HUES6 (cell line): ENCODE measurements around the gene SRPK1.

Source experiments
- H3K27ac ChIP-seq: 2 replicates; pipeline ENCODE4 v1.7.0; 2013; ENCODE audit warnings: low read depth, mild to moderate bottlenecking, low read length, inconsistent platforms
- H3K27me3 ChIP-seq: 2 replicates; pipeline ENCODE4 v1.6.1; 2013; ENCODE audit warnings: low read length; ENCODE audit not compliant: control insufficient read depth, insufficient read depth
- H3K36me3 ChIP-seq: 2 replicates; pipeline ENCODE4 v1.6.1; 2013; ENCODE audit warnings: low read length; ENCODE audit not compliant: control insufficient read depth, insufficient read depth
- H3K4me1 ChIP-seq: 2 replicates; pipeline ENCODE4 v1.6.1; 2013; ENCODE audit warnings: low read length; ENCODE audit not compliant: control insufficient read depth, insufficient read depth
- H3K4me3 ChIP-seq: 2 replicates; pipeline ENCODE4 v1.5.1; 2013; ENCODE audit warnings: low read depth, low read length
- H3K9ac ChIP-seq: one replicate; pipeline ENCODE4 v1.6.1; 2013; ENCODE audit warnings: mild to moderate bottlenecking, low read length
- H3K9me3 ChIP-seq: 2 replicates; pipeline ENCODE4 v1.6.1; 2013; ENCODE audit warnings: low read depth, low read length; ENCODE audit not compliant: control insufficient read depth, insufficient read depth

Gene SRPK1

DNA sequence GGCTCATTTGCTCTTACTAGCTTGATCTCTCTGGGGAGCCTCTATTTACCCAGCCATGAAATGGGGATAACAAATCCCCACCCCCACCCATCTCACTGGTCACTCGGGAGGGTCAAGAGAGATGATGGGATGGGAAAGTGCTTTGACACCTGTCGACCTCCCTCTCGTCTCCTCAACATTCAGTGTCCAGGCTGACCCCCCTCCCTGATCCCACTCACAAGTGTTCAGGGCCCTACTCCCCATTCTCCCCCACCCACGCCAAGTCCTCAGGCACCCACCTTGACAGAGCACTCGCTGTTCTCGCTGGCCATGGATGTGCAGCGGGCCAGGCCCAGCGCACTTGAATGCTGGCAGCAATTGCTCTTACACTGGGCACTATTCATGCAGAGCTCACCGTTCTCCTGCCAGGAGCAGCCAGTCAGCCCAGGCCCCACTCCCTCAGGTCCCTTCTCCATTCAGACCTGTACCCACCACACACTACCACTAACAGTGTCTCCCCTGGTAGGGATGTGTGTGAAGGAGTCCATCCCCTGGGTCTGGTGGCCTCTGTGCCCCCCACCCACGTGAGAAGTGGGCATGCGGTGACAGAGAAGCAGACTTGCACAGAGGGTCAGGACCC lies 125.3 kb downstream of the SRPK1 start:
- no peaks in the 10 kb centered on the region for H3K27me3 ChIP-seq

DNA sequence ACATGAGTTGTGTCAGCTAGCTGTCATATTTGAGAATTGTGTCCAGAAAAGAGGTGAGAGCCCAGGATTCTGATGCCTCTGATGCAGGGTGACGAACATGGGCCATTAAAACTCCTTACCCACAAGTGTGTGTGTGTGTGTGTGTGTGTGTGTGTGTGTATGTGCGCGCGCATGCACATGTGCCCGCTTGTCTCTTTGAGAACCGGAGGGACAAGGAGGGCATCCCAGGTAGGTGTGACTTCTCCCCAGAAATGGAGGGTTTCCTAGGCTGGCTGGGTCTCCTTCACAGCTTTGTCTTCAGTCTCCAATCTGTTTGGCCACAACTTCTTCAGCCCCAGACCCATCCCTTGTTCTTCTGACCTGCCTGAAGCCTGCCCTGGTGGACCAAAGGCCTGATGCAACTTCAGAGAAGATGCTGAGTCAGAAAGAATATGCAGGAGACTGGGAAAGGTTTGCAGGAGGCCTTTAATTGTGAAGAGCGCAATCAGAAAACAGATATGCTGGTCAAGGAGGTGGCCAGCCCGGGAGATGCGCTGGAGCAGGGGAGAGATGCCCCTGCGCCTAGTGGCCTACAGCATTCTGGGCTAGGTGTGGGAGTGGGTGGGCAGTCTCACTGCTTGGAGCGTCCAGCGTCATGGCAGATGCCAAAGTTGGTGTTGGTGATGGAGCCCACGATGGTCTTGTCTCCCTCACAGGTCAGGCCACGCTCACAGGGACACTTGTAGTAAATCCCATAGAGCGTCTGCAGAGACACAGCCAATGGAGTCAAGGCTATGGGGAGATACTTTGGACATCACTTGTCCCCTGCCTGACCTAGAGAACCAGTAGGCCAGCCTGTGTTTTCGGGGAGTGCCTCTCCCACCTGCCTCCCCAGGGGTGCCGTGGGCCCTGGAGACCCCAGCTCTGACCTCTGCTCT lies 126.1 kb downstream of the SRPK1 start:
- Histone ChIP-seq H3K36me3 (no peaks in the 10 kb centered on the region), H3K4me3 (no peak overlapping the region), H3K27ac (no peak overlapping the region), H3K9me3 (no peaks in the 10 kb centered on the region), H3K27me3 (no peaks in the 10 kb centered on the region), H3K4me1 (peaks cover 17% of the 10 kb centered on the region), H3K9ac (no peak overlapping the region)

More for the DNA sequence above, 125.3 kb downstream of the SRPK1 start:
- Histone ChIP-seq H3K36me3 (no peaks in the 10 kb centered on the region), H3K9me3 (no peaks in the 10 kb centered on the region), H3K27ac (no peak overlapping the region), H3K9ac (no peak overlapping the region), H3K4me3 (no peak overlapping the region), H3K4me1 (peaks cover 17% of the 10 kb centered on the region)

DNA sequence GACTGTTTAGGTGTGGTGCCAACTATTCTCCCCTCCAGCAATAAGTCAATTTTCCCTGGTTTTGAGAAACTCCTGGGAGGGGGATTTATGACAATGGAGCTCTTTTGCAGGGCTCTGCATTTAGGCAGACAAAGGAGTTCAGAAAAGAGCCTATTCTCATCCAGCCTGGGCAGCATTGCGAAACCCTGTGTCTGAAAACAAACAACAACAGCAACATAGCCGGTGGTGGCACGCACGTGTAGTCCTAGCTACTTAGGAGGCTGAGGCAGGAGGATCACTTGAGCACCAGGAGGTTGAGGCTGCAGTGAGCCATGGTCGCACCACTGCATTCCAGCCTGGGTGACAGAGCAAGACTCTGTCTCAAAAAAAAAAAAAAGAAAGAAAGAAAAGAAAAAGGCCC lies 130.2 kb downstream of the SRPK1 start:
- no peaks in the 10 kb centered on the region for H3K9me3 ChIP-seq
- H3K27ac ChIP-seq: no peak overlapping the region
- no peak overlapping the region for H3K4me3 ChIP-seq
- H3K9ac ChIP-seq: no peak overlapping the region
- peaks cover 10% of the 10 kb centered on the region for H3K4me1 ChIP-seq
- peaks cover 24% of the 10 kb centered on the region for H3K27me3 ChIP-seq
- H3K36me3 ChIP-seq: no peaks in the 10 kb centered on the region

DNA sequence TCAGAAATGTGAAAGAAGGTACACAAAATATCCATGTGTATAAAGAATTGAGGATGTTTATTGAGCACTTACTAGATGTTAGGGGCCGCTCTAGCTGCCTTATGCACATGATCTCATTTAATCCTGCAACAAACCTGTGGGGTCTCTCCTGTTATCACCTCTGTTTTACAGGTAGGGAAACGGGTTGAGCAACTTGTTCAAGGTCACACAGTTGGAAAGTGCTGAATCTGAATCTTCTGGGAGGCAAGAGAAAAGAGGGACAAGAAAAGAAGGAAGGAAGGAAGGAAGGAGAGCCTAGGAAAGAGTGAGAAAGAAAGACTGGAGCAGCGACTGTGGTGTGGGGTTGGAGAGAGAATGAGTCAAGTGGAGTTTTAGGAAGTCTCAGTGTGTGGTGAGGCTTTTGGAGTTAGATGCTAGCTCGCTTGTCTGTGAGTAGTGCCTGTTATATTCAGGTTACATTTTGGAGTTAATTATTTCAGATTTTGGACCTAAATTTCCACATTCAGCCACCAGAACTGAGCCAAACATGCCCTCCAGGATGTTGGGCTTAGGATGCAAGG lies 132.4 kb downstream of the SRPK1 start:
- Histone ChIP-seq H3K4me3 (no peak overlapping the region), H3K27me3 (peaks cover 24% of the 10 kb centered on the region), H3K27ac (no peak overlapping the region), H3K9ac (no peak overlapping the region), H3K4me1 (peaks cover 10% of the 10 kb centered on the region), H3K36me3 (no peaks in the 10 kb centered on the region), H3K9me3 (no peaks in the 10 kb centered on the region)

DNA sequence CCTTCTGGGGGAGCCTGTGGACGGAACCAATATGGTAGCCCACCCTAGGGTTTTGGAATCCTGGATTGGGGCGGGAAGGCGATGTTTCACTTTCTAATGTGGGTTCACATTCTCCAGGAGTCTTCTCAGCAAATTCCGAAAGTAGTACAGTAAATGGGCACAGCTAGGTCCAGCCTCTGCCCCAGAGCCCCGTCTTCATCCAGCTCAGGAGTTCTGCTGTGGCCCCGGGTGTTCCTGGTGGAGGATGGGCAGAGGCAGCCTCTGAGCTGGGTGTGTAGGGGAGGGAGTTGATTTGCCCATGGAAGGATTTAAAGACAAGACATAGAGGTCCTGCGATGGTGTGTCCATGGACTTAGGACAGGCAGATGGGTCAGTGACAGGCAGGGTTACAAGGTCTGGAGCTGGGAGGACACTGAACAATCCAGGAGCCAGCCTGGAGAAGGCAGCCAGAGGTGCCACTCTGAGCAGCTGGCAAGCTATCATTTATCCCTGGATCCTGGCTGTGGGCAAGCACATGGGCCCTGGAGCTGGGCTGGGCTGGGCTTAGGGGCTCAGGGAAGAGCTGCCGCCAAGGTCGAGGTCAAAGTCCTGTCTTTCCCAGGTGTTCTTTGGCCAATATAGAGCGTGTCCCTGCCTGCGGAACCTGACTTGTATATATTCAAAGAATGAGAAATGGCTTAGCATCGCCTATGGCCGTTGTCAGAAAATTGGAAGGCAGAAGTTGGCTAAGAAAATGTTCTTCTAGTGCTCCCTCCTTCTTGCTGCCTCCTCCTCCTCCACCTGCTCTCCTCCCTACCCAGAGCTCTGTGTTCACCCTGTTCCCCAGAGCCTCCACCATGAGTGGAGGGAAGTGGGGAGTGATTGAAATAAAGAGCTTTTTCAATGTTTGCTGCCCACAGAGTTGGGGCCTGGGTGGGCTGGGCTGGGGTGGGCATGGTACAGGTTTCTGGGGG lies 133.4 kb downstream of the SRPK1 start:
- peaks cover 24% of the 10 kb centered on the region for H3K27me3 ChIP-seq
- no peaks in the 10 kb centered on the region for H3K9me3 ChIP-seq
- no peak overlapping the region for H3K27ac ChIP-seq
- H3K4me1 ChIP-seq: peaks cover 10% of the 10 kb centered on the region
- peak overlapping the region; percentile 27; the same call in 1 of the 2 replicates for H3K4me3 ChIP-seq
- H3K36me3 ChIP-seq: no peaks in the 10 kb centered on the region
- no peak overlapping the region for H3K9ac ChIP-seq

DNA sequence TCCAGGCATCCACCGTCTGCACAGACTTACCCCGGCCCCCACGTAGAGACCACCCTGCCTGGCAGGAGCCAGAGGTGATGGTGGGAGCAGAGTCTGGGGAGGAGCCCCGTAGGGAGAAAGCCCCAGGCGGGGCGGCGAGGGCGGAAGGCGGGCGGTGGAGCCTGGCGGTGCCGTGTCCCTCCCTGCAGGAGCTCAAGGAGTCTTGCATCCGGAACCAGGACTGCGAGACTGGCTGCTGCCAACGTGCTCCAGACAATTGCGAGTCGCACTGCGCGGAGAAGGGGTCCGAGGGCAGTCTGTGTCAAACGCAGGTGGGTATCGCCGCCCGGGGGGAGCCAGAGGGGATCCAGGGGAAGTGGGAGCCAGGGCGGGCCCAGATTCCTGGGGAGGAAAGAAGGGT lies 134.1 kb downstream of the SRPK1 start:
- Histone ChIP-seq H3K27me3 (peaks cover 24% of the 10 kb centered on the region), H3K27ac (no peak overlapping the region), H3K9ac (no peak overlapping the region), H3K4me3 (peak overlapping the region; percentile 27; the same call in 1 of the 2 replicates), H3K9me3 (no peaks in the 10 kb centered on the region), H3K4me1 (peaks cover 10% of the 10 kb centered on the region), H3K36me3 (no peaks in the 10 kb centered on the region)

DNA sequence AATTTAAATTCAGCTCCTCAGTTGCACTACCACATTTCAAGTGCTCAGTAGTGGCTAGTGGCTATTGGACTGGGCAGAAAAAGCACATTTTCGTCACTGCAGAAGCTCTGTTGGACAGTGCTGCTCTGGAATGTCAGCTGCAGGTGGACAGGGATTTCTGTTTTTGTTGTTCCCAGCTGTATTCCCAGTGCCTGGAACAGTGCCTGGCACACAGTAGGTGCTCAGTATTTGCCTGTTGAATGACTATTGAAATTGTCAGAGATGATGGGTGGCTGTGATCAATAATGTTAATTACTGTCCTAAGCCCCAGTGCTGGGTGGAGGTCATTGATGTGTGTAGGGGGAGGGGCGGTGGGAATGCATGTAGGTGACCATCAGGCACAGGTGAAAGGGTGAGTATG lies 134.6 kb downstream of the SRPK1 start:
- Histone ChIP-seq H3K4me3 (no peak overlapping the region), H3K4me1 (peaks cover 10% of the 10 kb centered on the region), H3K9ac (no peak overlapping the region), H3K27me3 (peaks cover 24% of the 10 kb centered on the region), H3K36me3 (no peaks in the 10 kb centered on the region), H3K9me3 (no peaks in the 10 kb centered on the region), H3K27ac (no peak overlapping the region)

DNA sequence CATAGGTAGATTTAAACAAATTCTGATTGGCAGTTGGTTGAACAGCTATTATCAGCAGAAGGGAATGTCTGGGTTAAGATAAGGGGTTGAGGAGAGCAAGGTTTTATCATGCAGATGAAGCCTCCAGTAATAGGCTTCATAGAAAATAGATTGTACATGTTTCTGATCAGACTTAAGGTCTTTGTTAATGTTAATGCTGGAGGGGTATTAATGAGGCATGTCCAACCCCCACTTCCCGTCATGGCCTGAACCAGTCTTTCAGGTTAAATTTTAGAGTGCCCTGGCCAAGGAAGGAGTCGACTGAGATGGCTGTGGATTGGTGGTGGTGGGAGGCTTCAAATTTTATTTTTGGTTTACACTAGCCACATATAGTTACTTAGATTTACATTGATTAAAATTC lies 136.7 kb downstream of the SRPK1 start:
- no peak overlapping the region for H3K27ac ChIP-seq
- H3K9me3 ChIP-seq: no peaks in the 10 kb centered on the region
- H3K27me3 ChIP-seq: peaks cover 24% of the 10 kb centered on the region
- H3K36me3 ChIP-seq: no peaks in the 10 kb centered on the region
- no peak overlapping the region for H3K9ac ChIP-seq
- H3K4me3 ChIP-seq: no peak overlapping the region
- peaks cover 10% of the 10 kb centered on the region for H3K4me1 ChIP-seq
